Stimulated activated CD8-positive, alpha-beta memory T cell treated with anti-CD3 and anti-CD28 coated beads, Interleukin-15, amount 100 ng/mL, for 24 hours (primary cell): ENCODE measurements around the gene DCAKD.
A peak's percentile ranks its signal among the peaks of the same experiment; 100 is the strongest.

Source experiments
- DNase-seq: peaks from one replicate; pipeline ENCODE4 v3.0.0-alpha.2; 2020; ENCODE audit warnings: low read depth

Gene DCAKD

DNA sequence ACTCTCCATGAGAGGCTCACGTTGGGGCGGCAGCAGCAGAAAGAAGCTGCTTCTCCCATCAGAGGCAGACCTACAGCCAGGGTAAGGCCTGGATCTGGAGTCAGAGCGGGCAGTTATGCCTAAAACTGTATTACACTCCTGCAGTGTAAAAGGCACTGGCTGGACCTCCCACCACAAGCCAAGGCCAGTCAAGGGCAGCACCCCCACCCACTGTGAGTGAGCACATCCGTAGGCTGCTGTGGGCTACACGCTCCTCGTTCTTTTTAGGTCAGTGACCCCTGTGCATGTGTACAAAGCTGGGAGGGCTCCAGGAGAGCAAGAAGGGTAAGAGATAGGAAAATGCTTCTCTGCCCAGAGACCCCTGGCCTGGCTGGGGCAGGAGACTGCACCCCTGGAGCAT, 20.7 kb downstream of the DCAKD start:
- no peak for DNase-seq

DNA sequence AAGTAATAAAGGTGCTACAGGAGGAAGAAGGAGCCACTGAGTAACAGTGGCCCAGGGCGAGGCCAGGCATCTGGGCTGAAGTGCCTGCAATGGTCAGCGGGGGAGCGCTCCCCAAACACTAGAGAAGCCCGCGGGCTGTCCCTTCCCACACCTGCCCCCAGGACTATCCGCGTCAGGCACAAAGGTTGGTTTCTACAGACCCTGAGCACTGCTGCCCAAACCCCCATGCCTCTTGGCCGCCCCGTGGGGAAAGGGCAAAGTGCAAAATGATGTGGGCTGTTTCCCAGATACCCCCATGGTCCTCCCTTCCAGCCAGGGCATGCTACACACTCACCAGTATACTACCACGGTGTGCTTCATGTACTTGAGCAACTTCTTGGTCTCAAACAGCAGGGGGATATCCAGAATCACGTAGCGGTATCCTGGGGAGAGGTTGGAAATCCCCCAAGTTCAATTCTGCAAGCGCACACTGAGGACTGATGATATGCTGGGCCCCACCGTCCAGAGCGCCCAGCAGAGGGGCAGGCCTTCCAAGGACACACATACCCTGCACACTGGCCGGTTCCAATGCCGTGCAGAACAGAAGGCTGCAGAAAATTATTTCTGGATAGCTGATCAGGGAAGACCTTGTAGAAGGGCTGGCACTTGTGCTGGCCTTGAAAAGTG, 21.5 kb downstream of the DCAKD start:
- DNase-seq, result no peak

GRCh38 chr17:45029096-45029495, 22.3 kb downstream of the DCAKD start:
- DNase-seq, result no peak

DNA sequence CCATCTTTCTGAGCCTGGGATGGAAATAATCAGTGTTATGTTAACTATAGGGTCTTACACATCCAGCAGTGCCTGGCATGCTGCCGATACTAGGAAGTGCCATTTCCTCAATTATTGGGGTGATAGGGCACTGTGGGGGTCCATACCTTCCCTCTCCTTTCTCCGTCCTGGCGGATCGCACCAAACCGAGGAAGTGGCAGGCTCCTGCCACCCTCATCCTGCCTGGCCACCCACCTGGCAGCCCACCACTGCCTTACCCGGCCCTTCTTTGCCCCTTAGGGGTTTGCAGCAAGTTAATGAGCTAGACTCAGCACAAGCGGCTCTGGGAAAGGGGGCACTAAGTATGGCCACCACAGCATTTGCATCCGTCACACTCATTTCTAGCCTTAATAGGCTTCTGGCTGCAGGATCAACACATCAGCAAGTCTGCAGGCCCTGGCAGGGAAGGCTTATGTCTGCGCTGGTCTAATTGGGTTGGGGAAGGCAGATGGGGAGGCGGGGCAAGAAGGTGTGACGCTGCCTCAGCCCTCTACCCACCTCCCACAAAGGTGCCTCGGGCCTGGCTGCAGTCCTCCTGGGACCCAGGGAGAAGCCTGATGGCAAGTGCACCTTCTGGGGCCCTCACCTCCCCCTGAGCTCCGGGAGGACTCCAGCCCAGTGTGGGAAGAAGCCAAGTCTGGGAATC, 28.6 kb downstream of the DCAKD start:
- no peak for DNase-seq

- DNase-seq, result no peak
Measured at GRCh38 chr17:45022288-45022648, 29.2 kb downstream of the DCAKD start.

GRCh38 chr17:45021607-45022287, 29.7 kb downstream of the DCAKD start:
- DNase-seq, result peak; percentile 55

DNA sequence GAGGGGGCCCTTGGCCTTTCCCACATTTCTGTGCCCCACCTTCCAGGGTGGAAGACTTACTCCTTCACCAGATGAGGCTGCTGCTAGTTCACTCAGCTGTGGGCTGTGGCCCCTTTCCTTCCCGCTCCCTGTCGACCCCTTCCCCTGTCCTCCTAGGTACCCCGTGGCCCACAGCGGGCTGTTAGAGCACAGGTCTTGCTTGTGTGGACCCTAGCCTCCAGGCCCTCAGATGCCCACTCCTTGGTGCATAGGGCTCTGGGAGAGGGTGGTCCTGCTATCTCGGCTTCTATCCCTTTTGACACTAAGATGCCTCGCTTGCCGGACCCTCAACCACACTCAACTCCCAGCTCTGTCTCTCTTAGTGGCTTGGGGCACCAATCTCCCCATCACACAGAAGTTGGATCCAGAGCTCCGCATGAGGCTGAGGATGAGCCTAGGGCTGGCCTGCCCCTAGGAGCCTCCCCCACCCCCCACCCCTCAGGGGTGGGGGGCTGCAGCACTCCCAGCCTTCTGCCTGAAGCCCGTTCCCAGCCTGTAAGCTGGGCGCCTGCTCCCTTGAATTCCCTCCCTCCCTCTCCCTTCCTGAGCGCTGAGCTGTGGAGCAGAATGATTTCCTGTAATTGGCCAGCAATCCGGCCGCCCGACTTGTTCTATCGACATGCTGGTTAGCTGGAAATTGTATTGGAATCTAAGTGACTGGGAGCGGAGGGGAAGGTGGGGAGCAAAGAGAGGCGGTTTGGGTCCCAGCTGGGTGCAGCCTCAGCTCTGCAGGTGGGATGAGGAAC, 30.9 kb downstream of the DCAKD start:
- no peak for DNase-seq

DNA sequence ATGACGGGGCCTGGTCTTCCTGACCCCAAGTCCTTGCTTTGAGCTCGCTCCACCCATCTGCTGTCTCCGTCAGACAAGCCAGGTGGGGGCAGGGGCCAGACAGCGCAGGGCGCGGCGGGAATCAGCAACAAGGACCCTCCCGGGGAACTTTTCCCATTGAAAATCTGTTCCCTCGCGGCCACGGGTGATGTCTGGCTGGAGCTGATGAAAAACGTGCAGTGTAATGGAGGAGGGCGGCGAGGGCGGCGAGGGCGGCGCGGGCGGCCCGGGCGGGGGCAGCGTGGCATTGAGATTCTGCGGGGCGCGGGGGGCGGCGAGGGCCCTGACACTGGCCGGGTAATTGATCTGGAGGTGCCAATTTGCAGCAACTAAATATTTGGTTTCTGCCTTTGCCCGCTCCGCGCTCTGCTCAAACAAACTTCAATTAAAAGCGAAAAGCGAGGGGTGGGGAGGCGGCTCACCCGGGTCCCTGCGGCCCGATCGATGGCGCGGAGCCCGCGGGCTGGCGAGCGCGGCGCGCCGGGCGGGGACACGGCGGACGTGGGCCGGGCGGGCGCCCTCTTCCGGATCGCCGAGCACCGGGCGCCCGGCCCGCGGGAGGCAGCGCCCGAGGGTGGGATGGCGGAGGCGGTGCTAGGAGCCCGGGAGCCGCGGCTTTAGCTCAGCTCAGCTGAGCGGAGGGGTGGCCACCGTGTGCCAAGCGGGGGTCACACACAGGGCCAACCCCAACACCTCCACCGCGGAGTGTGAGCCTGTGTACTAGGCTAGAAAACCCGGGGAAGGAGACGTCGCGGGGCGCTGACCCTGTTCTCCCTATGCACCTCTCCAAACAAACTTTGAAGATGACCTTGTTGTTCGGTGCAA, 32.4 kb downstream of the DCAKD start:
- peak; percentile 17 for DNase-seq

DNA sequence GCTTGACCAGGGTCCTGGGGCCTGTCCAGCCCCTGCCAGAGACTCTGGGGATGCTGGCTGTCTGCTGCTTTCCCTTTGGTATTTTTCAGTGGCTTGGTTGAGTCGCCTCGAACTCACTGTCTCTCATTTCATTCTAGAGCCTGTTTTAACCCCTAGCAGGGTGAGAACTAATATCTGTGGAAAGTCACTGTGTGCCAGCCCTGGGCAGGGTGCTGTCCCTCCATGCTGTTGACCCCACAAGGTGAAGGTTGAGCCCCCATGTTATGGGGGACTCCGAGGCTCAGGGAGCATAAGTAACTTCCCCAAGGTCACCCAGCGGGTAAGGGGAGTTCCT, 33.0 kb downstream of the DCAKD start:
- DNase-seq, result no peak

- no peak for DNase-seq
Measured at GRCh38 chr17:45016823-45017222, 34.6 kb downstream of the DCAKD start.

DNA sequence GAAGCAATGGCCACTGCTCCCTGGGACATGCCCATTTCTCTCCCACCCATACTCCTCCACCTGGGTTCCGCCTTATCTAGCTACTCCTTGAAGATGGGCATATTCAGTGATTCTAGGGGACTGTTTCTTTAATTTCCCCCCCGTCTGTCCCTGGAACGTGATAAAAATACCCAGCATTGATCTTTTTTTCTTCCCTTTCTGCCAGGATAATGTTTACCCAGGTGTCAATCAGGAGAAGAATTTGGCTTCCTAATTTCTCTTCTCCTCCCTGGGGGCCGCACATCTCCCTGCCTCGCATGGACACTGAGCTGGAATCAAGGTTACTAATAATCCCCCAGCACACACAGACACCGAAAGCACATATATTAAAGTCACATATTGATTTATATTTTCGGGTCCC, 35.2 kb downstream of the DCAKD start:
- DNase-seq, result no peak

DNA sequence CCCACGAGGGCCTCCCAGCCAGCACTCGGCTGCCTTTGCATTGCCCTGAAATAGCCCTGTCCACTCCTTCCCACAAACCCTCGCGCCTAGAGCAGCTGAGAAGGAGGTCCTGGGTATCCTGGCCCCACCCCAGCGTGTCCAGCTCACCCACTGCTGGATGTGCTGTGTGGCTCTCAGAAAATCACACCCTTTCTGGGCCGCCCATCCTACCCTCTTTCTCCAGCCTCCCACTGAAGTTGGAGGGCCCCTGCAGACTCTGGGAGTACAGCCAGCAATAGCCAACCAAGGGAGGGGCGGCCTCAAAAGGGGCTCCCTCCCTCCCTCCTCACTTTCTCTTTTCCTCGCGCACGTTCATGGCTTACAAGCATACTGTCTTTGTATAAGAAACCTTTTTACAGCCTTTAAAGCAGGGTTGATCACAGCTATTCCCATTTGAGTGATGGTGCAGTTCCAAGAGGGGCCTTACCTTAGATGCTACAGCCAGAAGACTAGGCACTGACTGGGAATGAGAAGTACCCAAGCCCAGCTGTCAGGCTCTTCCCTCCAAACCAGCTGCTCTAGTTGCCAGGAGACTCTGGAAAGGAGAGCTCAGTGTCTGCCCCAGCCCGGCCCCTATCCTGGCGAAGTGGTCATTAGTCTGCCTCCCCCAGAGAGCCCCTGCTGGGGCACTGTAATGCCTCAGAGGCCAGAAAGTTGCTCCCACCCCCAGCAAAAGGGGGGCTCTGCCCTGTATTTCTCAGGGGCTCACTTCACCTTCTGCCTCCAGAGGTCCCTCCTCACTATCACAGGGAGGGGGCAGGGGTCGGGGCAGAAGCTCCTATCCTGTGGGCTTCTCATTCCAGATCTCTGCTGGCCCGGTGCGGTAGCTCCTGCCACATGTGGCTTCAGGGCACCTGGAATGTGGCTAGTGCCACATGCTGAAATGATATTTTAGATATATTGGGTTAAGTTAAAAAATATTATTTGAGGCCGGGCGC, 38.1 kb downstream of the DCAKD start:
- no peak for DNase-seq

DNA sequence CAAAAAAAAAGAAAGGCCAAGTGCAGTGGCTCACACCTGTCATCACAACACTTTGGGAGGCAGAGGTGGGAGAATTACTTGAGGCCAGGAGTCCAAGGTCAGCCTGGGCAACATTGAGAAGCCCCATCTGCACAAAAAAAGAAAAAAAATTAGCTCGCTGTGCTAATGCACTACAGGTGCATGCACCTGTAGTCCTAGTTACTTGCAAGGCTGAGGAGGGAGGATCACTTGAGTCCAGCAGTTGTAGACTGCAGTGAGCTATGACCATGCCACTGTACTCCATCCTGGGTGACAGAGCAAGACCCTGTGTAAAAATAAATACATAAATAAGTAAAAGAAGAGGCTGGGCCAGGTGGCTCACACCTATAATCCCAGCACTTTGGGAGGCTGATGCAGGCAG, 39.7 kb downstream of the DCAKD start:
- DNase-seq, result no peak

GRCh38 chr17:45009676-45010467, 41.6 kb downstream of the DCAKD start:
- DNase-seq, result no peak

DNA sequence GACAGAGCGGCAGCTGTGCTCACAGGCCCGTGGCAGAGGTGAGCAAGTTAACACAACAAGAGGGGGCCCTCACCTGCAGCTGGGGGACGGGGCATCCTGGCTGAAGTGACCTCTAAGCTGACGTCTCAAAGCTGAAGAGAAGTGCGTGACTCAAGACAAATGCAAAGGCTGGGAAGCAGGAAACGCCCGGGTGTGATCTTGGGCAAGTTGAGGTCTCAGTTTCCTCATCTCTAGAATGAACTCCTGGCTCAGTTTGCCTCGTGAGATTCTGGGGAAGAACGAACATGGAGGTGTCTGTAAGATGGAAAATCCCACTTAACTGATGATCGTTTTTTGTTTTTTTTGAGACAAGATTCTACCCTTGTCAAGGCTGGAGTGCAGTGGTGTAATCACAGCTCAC, 43.2 kb downstream of the DCAKD start:
- no peak for DNase-seq

GRCh38 chr17:45006927-45007461, 44.4 kb downstream of the DCAKD start:
- no peak for DNase-seq

- DNase-seq, result no peak
Measured at GRCh38 chr17:45005700-45006099, 45.7 kb downstream of the DCAKD start.

GRCh38 chr17:45004388-45004787, 47.0 kb downstream of the DCAKD start:
- DNase-seq, result no peak

GRCh38 chr17:45003877-45004276, 47.6 kb downstream of the DCAKD start:
- no peak for DNase-seq

- DNase-seq, result no peak
Measured at GRCh38 chr17:45001310-45001709, 50.1 kb downstream of the DCAKD start.
